Prostate gland (tissue), 2 donors: ENCODE data around the gene FAM151B. TPM values are rescaled to one million over a fixed set of nuclear protein-coding genes. Genes with fewer than 3 reads are reported as not detected.

Source experiments
- DNase-seq: peaks from one replicate; pipeline ENCODE4 v3.0.0-alpha.2; 2019; ENCODE audit warnings: low spot score
- H3K27ac ChIP-seq, 2 donors: fragments of 200-600 bp; sonication (generic); 2 replicates each; pipeline ENCODE4 v1.5.1; 2017 to 2019
- H3K27me3 ChIP-seq: fragments of 200-600 bp; sonication (generic); replicated peaks from 2 replicates; pipeline ENCODE4 v1.5.1; 2019; ENCODE audit not compliant: insufficient read depth
- H3K36me3 ChIP-seq, 2 donors: fragments of 200-600 bp; sonication (generic); 1 replicate in 1 of 2; 2 replicates in 1 of 2; pipeline versions ENCODE4 v1.5.1 to v1.8.1; 2017 to 2019
- H3K4me1 ChIP-seq: fragments of 200-600 bp; sonication (generic); replicated peaks from 2 replicates; pipeline ENCODE4 v1.5.1; 2019
- H3K4me3 ChIP-seq, 2 donors: fragments of 200-600 bp; sonication (generic); 2 replicates each; pipeline ENCODE4 v1.5.1; 2017 to 2019
- H3K9me3 ChIP-seq: fragments of 200-600 bp; sonication (generic); 2 replicates; pipeline ENCODE4 v1.5.1; 2017
- POLR2A ChIP-seq: fragments of 450-650 bp; IDR thresholded peaks from one replicate; pipeline ENCODE4 v1.6.1; 2016; ENCODE audit warnings: antibody characterized with exemption, mild to moderate bottlenecking
- POLR2AphosphoS5 ChIP-seq: sonication (generic); formaldehyde crosslinking; IDR thresholded peaks from one replicate; pipeline ENCODE4 v1.6.1; 2017; ENCODE audit warnings: antibody characterized with exemption
- WGBS: methylation state at CpG from one replicate; pipeline ENCODE4 v1.1.5; 2018; 5-methylcytosine and 5-hydroxymethylcytosine counted together
- intact Hi-C: fragments of 100-400 bp; cut with DNase I; formaldehyde crosslinking; loops from one replicate; pipeline ENCODE4 v1.14.2; 2022
- total RNA-seq, 2 donors: library from RNA; depleted of rRNA; stranded (reverse); fragments of >200 nt; gene quantifications; one replicate each; pipeline ENCODE4 v1.1.0, GENCODE V29; 2016
- TF ChIP-seq, protein P1 (sequence below), 4 experiments: fragments of 200-600 bp in 2 of 4; fragments of 450-650 bp in 2 of 4; sonication (generic) in 2 of 4; IDR thresholded peaks; 1 replicate in 3 of 4; 2 replicates in 1 of 4; pipeline ENCODE4 v1.5.1; 2016 to 2019; ENCODE audit warnings: antibody characterized with exemption in 4 of 4, mild to moderate bottlenecking in 2 of 4, moderate library complexity in 2 of 4

Gene FAM151B
- total RNA-seq, 2 donors from 2014 or later: 3.2 to 3.3 TPM

DNA sequence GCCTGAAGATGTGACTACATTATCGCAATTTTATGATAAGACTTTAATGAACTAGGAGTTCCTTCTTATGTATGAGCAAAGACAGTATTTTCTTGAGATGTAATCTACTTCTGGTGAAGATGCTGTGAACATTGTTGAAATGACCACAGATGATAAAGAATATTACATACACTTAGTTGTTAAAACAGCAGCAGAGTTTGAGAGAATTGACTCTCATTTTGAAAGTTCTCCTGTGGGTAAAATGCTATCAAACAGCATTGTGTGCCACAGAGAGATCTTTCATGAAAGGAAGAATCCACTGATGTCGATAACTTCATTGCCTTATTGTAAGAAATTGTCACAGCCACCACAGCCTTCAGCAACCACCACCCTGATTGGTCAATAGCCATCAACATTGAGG is 8.0 kb downstream of the FAM151B start:
- Histone ChIP-seq H3K27me3 (no peaks in the 10 kb centered on the region), H3K36me3 (no peaks in the 10 kb centered on the region), H3K4me3 (no peak overlapping the region), H3K9me3 (no peaks in the 10 kb centered on the region), H3K27ac (no peak overlapping the region), H3K4me1 (no peaks in the 10 kb centered on the region)
- WGBS: 100% methylated on average over 2 of the region's 2 CpGs
- TF ChIP-seq POLR2A (no peak), POLR2AphosphoS5 (no peak)
- TF ChIP-seq, protein P1, sequence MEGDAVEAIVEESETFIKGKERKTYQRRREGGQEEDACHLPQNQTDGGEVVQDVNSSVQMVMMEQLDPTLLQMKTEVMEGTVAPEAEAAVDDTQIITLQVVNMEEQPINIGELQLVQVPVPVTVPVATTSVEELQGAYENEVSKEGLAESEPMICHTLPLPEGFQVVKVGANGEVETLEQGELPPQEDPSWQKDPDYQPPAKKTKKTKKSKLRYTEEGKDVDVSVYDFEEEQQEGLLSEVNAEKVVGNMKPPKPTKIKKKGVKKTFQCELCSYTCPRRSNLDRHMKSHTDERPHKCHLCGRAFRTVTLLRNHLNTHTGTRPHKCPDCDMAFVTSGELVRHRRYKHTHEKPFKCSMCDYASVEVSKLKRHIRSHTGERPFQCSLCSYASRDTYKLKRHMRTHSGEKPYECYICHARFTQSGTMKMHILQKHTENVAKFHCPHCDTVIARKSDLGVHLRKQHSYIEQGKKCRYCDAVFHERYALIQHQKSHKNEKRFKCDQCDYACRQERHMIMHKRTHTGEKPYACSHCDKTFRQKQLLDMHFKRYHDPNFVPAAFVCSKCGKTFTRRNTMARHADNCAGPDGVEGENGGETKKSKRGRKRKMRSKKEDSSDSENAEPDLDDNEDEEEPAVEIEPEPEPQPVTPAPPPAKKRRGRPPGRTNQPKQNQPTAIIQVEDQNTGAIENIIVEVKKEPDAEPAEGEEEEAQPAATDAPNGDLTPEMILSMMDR (IDR thresholded peaks at IDR 0.05): no peak
- intact Hi-C loops: no loop called here
- DNase-seq: no peak

GRCh38 chr5:80502800-80503199 is 14.9 kb downstream of the FAM151B start:
- H3K27ac ChIP-seq: no peak overlapping the region
- H3K4me3 ChIP-seq: no peak overlapping the region
- no peaks in the 10 kb centered on the region for H3K36me3 ChIP-seq
- no peak for DNase-seq
- intact Hi-C loops: no loop called here
- TF ChIP-seq POLR2A (no peak), POLR2AphosphoS5 (no peak)
- TF ChIP-seq, protein P1 (IDR thresholded peaks at IDR 0.05): no peak
- no peaks in the 10 kb centered on the region for H3K27me3 ChIP-seq
- no peaks in the 10 kb centered on the region for H3K9me3 ChIP-seq
- WGBS: 90% methylated on average over 2 of the region's 2 CpGs
- H3K4me1 ChIP-seq: no peaks in the 10 kb centered on the region

- no peak for DNase-seq
- no peaks in the 10 kb centered on the region for H3K36me3 ChIP-seq
- no peaks in the 10 kb centered on the region for H3K9me3 ChIP-seq
- WGBS: 52% methylated on average over 1 of the region's 1 CpG
- intact Hi-C loops: no loop called here
- H3K4me1 ChIP-seq: no peaks in the 10 kb centered on the region
- no peak overlapping the region for H3K4me3 ChIP-seq
- H3K27ac ChIP-seq: no peak overlapping the region
- TF ChIP-seq POLR2AphosphoS5: no peak
- no peaks in the 10 kb centered on the region for H3K27me3 ChIP-seq
Observed at GRCh38 chr5:80503641-80504040, 15.7 kb downstream of the FAM151B start.

GRCh38 chr5:80504833-80505232 is 16.9 kb downstream of the FAM151B start:
- intact Hi-C loops: no loop called here
- 97% methylated on average over 1 of the region's 1 CpG for WGBS

DNA sequence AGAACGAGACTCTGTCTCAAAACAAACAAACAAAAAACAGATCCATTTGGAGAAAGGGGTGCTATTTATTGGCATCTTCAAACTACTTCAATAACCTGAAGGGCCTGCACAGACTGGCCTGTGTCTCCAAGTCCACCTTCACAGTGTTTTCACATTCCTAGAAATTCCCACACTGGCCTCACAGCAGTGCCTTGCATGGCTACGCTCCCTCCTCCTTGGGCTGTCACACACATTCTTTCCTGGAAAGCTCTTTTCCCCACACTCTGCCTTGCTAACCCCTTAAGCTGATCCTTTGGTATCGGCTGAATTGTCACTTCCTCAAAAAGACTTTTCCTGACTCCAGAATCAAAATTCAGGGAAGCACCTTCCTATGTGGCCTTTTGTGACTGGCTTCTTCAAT is 19.8 kb downstream of the FAM151B start:
- H3K4me3 ChIP-seq: no peak overlapping the region
- H3K4me1 ChIP-seq: no peaks in the 10 kb centered on the region
- H3K27ac ChIP-seq: no peak overlapping the region
- DNase-seq: no peak
- intact Hi-C loops: no loop called here
- WGBS: 85% methylated on average over 3 of the region's 3 CpGs
- H3K9me3 ChIP-seq: no peaks in the 10 kb centered on the region
- TF ChIP-seq POLR2AphosphoS5: no peak
- TF ChIP-seq POLR2A: no peak
- TF ChIP-seq, protein P1 (IDR thresholded peaks at IDR 0.05): no peak
- H3K27me3 ChIP-seq: no peaks in the 10 kb centered on the region
- H3K36me3 ChIP-seq: no peaks in the 10 kb centered on the region

More at GRCh38 chr5:80504833-80505232, 16.9 kb downstream of the FAM151B start:
- no peak overlapping the region for H3K27ac ChIP-seq
- H3K9me3 ChIP-seq: no peaks in the 10 kb centered on the region
- DNase-seq: no peak
- H3K27me3 ChIP-seq: no peaks in the 10 kb centered on the region
- TF ChIP-seq, protein P1 (IDR thresholded peaks at IDR 0.05): no peak
- TF ChIP-seq POLR2AphosphoS5 (no peak), POLR2A (no peak)
- no peaks in the 10 kb centered on the region for H3K4me1 ChIP-seq
- H3K4me3 ChIP-seq: no peak overlapping the region
- no peaks in the 10 kb centered on the region for H3K36me3 ChIP-seq
